ENCODE data around the gene LCLAT1. TPM values are rescaled to one million over a fixed set of nuclear protein-coding genes. Genes with fewer than 3 reads are reported as not detected.

Gene LCLAT1
- polyA plus RNA-seq, 1 of the 3 experiments (the other 2 are of a cell fraction) = 6.9 TPM

DNA sequence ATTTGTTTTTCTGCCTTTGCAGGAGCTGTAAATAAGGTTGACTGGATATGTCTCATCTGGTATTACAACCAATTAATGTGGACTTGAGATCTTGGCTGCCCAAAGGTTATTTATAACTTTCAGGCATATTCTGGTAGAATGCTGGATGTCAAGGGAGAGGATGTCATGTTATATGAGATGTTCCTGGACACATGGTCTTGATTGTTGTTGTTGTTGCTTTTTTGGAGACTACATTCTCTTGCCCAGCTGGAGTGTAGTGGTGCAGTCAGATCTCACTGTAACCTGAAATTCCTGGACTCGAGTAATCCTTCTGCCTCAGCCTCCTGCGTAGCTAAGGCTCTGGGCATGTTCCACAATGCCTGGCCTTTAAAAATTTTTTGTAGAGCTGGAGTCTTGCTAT lies 83.3 kb downstream of the LCLAT1 start:
- DNase-seq = no peak
- Histone ChIP-seq H2AFZ (ENCODE audit: low read depth) (no peak overlapping the region), H4K20me1 (ENCODE audit: insufficient read depth) (no peaks in the 10 kb centered on the region), H3K9me2 (no peaks in the 10 kb centered on the region; the same call in 1 of the 2 replicates), H3K9ac (no peak overlapping the region), H3K79me2 (ENCODE audit: insufficient read depth) (no peaks in the 10 kb centered on the region), H3K36me3 (replicated peaks in 1 of 2; ENCODE audit: control insufficient read depth in 1 of 2, insufficient read depth in 2 of 2, low read length in 1 of 2) (peaks cover 29 to 30% of the 10 kb centered on the region in 2 experiments), H3K27me3 (ENCODE audit: insufficient read depth) (no peaks in the 10 kb centered on the region), H3K4me3 (ENCODE audit: low read depth in 2 of 2, low read length in 1 of 2) (no peak overlapping the region), H3K9me3 (no peaks in the 10 kb centered on the region), H3K4me1 (ENCODE audit: control insufficient read depth in 1 of 2, insufficient read depth in 2 of 2, low read depth in 1 of 2, low read length in 1 of 2) (no peaks in the 10 kb centered on the region), H3K27ac (ENCODE audit: low read depth in 2 of 2, low read length in 1 of 2) (no peak overlapping the region), H3F3A (replicated peaks; ENCODE audit: insufficient read depth) (no peaks in the 10 kb centered on the region), H3K4me2 (no peak overlapping the region)
- POLR2A ChIA-PET = no interaction called here
- TF ChIP-seq YY1 (IDR thresholded peaks at IDR 0.05; ENCODE audit: low read depth) = no peak
- no peak for TF ChIP-seq CHD2 (IDR thresholded peaks at IDR 0.05; ENCODE audit: low read length, partially characterized antibody)
- TF ChIP-seq JUND (IDR thresholded peaks at IDR 0.05) = no peak
- TF ChIP-seq MEF2A (IDR thresholded peaks at IDR 0.05; ENCODE audit: borderline replicate concordance, low read depth) = no peak
- no peak for TF ChIP-seq GATA2 (CRISPR knock-in tag; IDR thresholded peaks at IDR 0.05)
- TF ChIP-seq FOXM1 (IDR thresholded peaks at IDR 0.05; ENCODE audit: low read depth) = no peak
- no peak for TF ChIP-seq IRF3 (IDR thresholded peaks at IDR 0.05; ENCODE audit: low read depth, low read length)
- no peak for TF ChIP-seq ELF1 (IDR thresholded peaks at IDR 0.05)
- TF ChIP-seq RXRA (IDR thresholded peaks at IDR 0.05; ENCODE audit: borderline replicate concordance, low read depth) = no peak
- no peak for TF ChIP-seq RFX5 (IDR thresholded peaks at IDR 0.05; ENCODE audit: low read length)
- no peak for TF ChIP-seq REST (IDR thresholded peaks at IDR 0.05; ENCODE audit: low read depth, low read length)
- TF ChIP-seq TAF1 (IDR thresholded peaks at IDR 0.05; ENCODE audit: borderline replicate concordance, low read depth, low read length) = no peak
- no peak for TF ChIP-seq GABPA (IDR thresholded peaks at IDR 0.05; ENCODE audit: low read depth)
- TF ChIP-seq FOSL2 (IDR thresholded peaks at IDR 0.05; ENCODE audit: borderline replicate concordance, low read depth) = no peak
- no peak for TF ChIP-seq TCF12 (IDR thresholded peaks at IDR 0.05)
- TF ChIP-seq, protein P1, sequence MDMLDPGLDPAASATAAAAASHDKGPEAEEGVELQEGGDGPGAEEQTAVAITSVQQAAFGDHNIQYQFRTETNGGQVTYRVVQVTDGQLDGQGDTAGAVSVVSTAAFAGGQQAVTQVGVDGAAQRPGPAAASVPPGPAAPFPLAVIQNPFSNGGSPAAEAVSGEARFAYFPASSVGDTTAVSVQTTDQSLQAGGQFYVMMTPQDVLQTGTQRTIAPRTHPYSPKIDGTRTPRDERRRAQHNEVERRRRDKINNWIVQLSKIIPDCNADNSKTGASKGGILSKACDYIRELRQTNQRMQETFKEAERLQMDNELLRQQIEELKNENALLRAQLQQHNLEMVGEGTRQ (IDR thresholded peaks at IDR 0.05; ENCODE audit: borderline replicate concordance, low read depth, low read length) = no peak
- no peak for TF ChIP-seq TEAD4 (IDR thresholded peaks at IDR 0.05; ENCODE audit: borderline replicate concordance, insufficient read depth)
- TF ChIP-seq, protein P2, sequence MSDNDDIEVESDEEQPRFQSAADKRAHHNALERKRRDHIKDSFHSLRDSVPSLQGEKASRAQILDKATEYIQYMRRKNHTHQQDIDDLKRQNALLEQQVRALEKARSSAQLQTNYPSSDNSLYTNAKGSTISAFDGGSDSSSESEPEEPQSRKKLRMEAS (IDR thresholded peaks at IDR 0.05; ENCODE audit: low read depth) = no peak
- no peak for TF ChIP-seq EZH2phosphoT487 (IDR thresholded peaks at IDR 0.05; ENCODE audit: borderline replicate concordance, low read depth)
- 96% methylated on average over 2 of the region's 2 CpGs for WGBS (ENCODE audit: low lambda C conversion rate)
- CTCF ChIA-PET = interaction anchor here (1.2 kb wide), 1 partner anchor 321 kb away, joined by 4 read pairs; no protein-coding TSS in a partner anchor
